Activated naive CD8-positive, alpha-beta T cell treated with anti-CD3 and anti-CD28 coated beads for 36 hours (primary cell): ENCODE results near the gene SLC66A2. TPM values are rescaled to one million over a fixed set of nuclear protein-coding genes. Genes with fewer than 3 reads are reported as not detected.

Source experiments
- DNase-seq: peaks from one replicate; pipeline ENCODE4 v3.0.0; 2021
- H3K27ac Mint-ChIP-seq: one replicate; pipeline ENCODE4 v1.8.0; 2022; ENCODE audit warnings: mild to moderate bottlenecking, moderate library complexity, mixed read lengths
- H3K27me3 Mint-ChIP-seq: one replicate; pipeline ENCODE4 v1.8.0; 2022; ENCODE audit warnings: mild to moderate bottlenecking, mixed read lengths
- H3K36me3 Mint-ChIP-seq: one replicate; pipeline ENCODE4 v1.8.0; 2021; ENCODE audit warnings: mild to moderate bottlenecking, mixed read lengths
- H3K4me1 Mint-ChIP-seq: one replicate; pipeline ENCODE4 v1.8.0; 2021; ENCODE audit warnings: mixed read lengths
- H3K4me3 Mint-ChIP-seq: one replicate; pipeline ENCODE4 v1.8.0; 2022; ENCODE audit warnings: mild to moderate bottlenecking, moderate library complexity, mixed read lengths
- H3K9me3 Mint-ChIP-seq: one replicate; pipeline ENCODE4 v1.8.0; 2022; ENCODE audit warnings: mixed read lengths
- total RNA-seq, 2 experiments: library from RNA; stranded (reverse); gene quantifications; one replicate each; pipeline ENCODE4 v1.2.3, GENCODE V29; 2021

Gene SLC66A2
- total RNA-seq, 2 experiments from 2014 or later, result 30.0 to 30.2 TPM

GRCh38 chr18:79863161-79864005, 88.1 kb downstream of the SLC66A2 start:
- Mint-ChIP-seq H3K36me3 (no peaks in the 10 kb centered on the region), H3K9me3 (peaks cover 10% of the 10 kb centered on the region), H3K27ac (no peak overlapping the region), H3K4me1 (no peaks in the 10 kb centered on the region), H3K27me3 (peaks cover 7% of the 10 kb centered on the region), H3K4me3 (no peak overlapping the region)
- no peak for DNase-seq

DNA sequence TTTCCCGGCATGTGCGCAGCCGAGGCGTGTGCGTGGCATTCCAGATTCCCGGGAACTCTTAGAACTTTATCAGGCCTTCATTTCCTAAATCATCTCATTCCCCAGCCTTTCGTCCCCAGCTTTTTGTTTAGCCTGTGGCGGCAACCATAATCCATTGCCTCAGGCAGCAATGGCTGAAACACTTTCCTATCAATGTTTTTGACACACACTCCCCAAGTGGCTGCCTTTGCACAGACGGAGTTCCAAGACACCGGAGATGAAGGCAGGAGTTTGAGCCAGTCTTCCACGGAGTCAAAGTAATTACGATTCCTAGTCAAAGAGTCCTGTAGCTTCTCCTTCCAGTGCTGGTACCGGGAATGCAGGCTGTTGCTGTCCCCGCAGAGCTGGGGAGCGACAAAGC, 88.9 kb downstream of the SLC66A2 start:
- no peak for DNase-seq
- H3K4me1 Mint-ChIP-seq, result no peaks in the 10 kb centered on the region
- no peak overlapping the region for H3K27ac Mint-ChIP-seq
- no peak overlapping the region for H3K4me3 Mint-ChIP-seq
- peaks cover 7% of the 10 kb centered on the region for H3K27me3 Mint-ChIP-seq
- peaks cover 10% of the 10 kb centered on the region for H3K9me3 Mint-ChIP-seq
- H3K36me3 Mint-ChIP-seq, result no peaks in the 10 kb centered on the region

DNA sequence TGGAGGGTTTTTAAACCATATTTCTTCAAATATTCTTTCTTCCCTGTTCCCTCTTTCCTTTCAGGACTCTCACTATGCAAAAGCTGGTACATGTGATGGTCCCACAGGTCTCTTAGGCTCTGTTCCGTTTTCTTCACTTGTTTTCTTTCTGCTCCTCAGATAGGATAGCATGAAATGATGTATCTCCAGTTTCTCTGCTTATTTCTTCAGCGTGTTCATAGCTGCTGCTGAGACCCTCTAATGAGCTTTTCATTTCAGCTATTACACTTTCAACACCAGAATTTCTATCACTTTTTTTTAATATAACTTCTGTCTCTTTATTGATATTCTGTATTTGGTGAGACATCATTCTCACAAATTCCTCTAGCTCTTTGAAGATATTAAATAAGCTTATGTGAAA, 89.8 kb downstream of the SLC66A2 start:
- no peak for DNase-seq
- Mint-ChIP-seq H3K36me3 (no peaks in the 10 kb centered on the region), H3K9me3 (peaks cover 10% of the 10 kb centered on the region), H3K4me3 (no peak overlapping the region), H3K4me1 (no peaks in the 10 kb centered on the region), H3K27me3 (peaks cover 7% of the 10 kb centered on the region), H3K27ac (no peak overlapping the region)

DNA sequence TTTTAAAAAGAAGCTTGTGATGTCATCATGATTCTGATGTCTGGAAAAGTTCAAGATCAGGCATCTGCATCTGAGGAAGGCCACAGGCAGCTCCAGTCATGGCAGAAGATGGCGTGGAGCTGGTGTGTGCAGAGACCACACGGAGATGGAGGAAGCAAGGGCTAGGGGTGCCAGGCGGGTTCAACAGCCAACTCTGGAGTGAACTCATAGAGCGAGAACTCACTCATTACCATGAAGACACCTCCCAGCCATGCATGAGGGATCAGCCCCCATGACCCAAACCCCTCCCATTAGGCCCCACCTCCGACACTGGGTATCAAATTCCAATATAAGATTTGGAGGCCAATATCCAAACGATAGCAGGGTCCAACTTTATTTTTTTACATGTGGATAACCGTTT, 92.1 kb downstream of the SLC66A2 start:
- no peaks in the 10 kb centered on the region for H3K36me3 Mint-ChIP-seq
- H3K4me3 Mint-ChIP-seq, result no peak overlapping the region
- no peak for DNase-seq
- no peak overlapping the region for H3K27ac Mint-ChIP-seq
- H3K27me3 Mint-ChIP-seq, result peaks cover 7% of the 10 kb centered on the region
- peaks cover 1% of the 10 kb centered on the region for H3K4me1 Mint-ChIP-seq
- peaks cover 10% of the 10 kb centered on the region for H3K9me3 Mint-ChIP-seq

GRCh38 chr18:79857082-79857671, 94.3 kb downstream of the SLC66A2 start:
- H3K27me3 Mint-ChIP-seq, result peaks cover 11% of the 10 kb centered on the region

DNA sequence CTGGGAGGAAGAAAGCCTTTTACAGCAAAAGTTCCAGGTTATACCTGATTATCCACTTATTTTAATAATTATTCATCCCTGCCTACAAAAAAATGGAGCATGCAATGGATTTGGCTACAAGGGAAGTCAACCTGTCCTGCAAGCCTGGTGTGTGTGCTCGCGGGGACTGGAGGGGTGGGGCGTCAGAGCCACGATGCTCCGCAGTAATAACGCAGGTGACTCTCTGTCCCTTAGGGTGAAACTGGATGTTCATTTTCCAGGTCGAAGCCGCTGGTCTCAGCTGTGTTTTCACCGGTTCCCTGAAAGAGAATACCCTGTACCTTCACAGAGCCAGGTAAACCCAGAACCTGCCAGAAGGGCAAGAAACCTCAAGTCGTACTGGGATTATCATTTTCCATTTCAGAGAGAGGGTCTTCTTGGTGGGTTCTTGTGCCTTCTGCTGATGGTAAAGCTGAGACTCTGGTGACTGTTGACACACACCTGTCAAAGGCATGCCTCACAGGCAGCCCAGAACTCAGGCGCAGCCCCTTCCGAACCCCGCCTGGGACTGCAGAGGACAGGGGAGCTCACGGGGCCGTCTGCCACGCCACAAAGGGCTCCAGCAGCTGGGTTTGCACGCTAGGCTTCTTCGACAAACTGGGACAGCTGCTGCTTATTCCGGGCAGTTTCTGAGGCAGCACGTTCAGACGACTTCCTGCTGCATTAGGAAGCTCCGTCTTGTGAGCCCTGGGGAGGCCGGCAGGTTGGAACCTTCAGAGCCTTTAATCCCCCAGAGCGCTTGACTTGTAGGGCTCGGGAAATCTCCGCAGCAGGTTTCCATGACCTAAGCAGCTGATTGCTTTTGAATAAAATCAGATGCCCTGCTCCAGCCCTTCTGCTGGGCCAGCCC, 95.1 kb downstream of the SLC66A2 start:
- Mint-ChIP-seq H3K36me3 (no peaks in the 10 kb centered on the region), H3K4me1 (peaks cover 1% of the 10 kb centered on the region), H3K27ac (no peak overlapping the region), H3K4me3 (no peak overlapping the region), H3K9me3 (peaks cover 1% of the 10 kb centered on the region), H3K27me3 (peaks cover 4% of the 10 kb centered on the region)
- peak; percentile 23 for DNase-seq

More at GRCh38 chr18:79857082-79857671, 94.3 kb downstream of the SLC66A2 start:
- Mint-ChIP-seq H3K4me1 (peaks cover 1% of the 10 kb centered on the region), H3K36me3 (no peaks in the 10 kb centered on the region), H3K4me3 (no peak overlapping the region), H3K9me3 (peaks cover 8% of the 10 kb centered on the region), H3K27ac (no peak overlapping the region)
- no peak for DNase-seq

- Mint-ChIP-seq H3K27ac (no peak overlapping the region), H3K4me1 (peaks cover 1% of the 10 kb centered on the region), H3K27me3 (peaks cover 4% of the 10 kb centered on the region), H3K4me3 (no peak overlapping the region), H3K9me3 (no peaks in the 10 kb centered on the region), H3K36me3 (no peaks in the 10 kb centered on the region)
- no peak for DNase-seq
Observed at GRCh38 chr18:79855147-79855933, 96.1 kb downstream of the SLC66A2 start.

DNA sequence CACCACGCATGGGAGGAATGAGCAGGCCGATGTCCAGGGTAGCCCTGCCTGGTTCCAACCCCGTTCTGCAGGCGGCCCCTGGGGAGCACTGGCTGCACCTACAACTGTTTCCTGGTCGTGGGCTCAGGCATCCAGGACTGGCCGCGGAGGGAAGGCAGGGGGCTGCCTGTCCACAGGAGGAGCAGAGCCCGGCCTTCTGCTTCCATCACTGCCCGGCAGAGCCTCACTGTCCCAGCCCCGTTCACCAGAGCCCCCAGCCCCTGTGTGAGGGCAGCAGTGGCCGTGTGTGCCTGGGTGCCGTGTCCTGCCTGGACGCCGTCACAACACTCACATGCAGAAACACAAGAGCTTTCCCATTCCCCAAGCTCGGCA, 97.5 kb downstream of the SLC66A2 start:
- no peak for DNase-seq
- no peak overlapping the region for H3K4me3 Mint-ChIP-seq
- H3K27me3 Mint-ChIP-seq, result peaks cover 4% of the 10 kb centered on the region
- H3K36me3 Mint-ChIP-seq, result no peaks in the 10 kb centered on the region
- peaks cover 1% of the 10 kb centered on the region for H3K4me1 Mint-ChIP-seq
- H3K27ac Mint-ChIP-seq, result no peak overlapping the region
- no peaks in the 10 kb centered on the region for H3K9me3 Mint-ChIP-seq

DNA sequence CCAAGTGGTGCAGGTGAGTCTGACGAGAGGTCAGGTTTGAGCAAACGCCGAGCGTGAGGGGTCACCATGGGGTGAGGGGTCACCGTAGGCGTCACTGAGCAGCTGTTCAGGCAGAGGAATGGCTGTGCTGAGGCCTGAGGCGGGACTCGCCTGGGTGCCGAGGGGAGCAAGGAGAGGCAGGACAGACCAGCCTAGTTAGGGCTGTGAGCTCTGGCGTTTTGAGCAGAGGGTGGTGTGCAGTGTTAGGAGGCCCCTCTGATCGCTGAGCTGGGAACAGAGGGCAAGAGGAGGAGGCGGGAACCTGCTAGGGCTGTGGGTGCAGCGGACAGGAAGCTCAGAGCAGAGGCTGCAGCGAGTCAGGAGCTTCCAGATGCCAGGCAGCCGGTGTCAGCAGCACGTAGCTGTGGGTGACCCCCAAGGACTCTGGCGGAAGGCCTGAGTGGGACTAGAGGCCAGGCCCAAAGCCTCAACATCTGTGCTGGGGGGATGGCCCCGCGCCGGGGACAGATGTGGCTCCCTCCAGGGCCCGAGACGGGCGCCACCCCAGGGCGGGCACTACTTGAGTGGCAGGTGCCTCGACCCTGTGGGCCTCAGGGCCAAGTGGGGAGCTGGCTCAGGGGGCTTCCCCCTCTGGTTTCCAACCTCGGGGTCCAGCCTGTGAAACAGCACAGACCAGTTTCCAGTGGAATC, 98.0 kb downstream of the SLC66A2 start:
- peaks cover 4% of the 10 kb centered on the region for H3K27me3 Mint-ChIP-seq
- no peak for DNase-seq
- H3K9me3 Mint-ChIP-seq, result no peaks in the 10 kb centered on the region
- H3K27ac Mint-ChIP-seq, result no peak overlapping the region
- H3K36me3 Mint-ChIP-seq, result no peaks in the 10 kb centered on the region
- peaks cover 1% of the 10 kb centered on the region for H3K4me1 Mint-ChIP-seq
- no peak overlapping the region for H3K4me3 Mint-ChIP-seq

GRCh38 chr18:79852561-79853302, 98.7 kb downstream of the SLC66A2 start:
- H3K4me1 Mint-ChIP-seq, result peaks cover 1% of the 10 kb centered on the region
- no peaks in the 10 kb centered on the region for H3K36me3 Mint-ChIP-seq
- no peak overlapping the region for H3K4me3 Mint-ChIP-seq
- H3K27ac Mint-ChIP-seq, result no peak overlapping the region
- no peak for DNase-seq
- H3K9me3 Mint-ChIP-seq, result no peaks in the 10 kb centered on the region
- peaks cover 4% of the 10 kb centered on the region for H3K27me3 Mint-ChIP-seq

Other genes starting within 250 kb of the SLC66A2 start
- not detected for gene KCNG2, start 153.7 kb downstream of the SLC66A2 start, total RNA-seq
- 10 to 100 TPM; 11.2 to 14.5 TPM for gene HSBP1L1, start 13.0 kb upstream of the SLC66A2 start, total RNA-seq
- 100 to 1,000 TPM; 230 to 241 TPM for gene TXNL4A, start 36.9 kb upstream of the SLC66A2 start, total RNA-seq
- gene RBFA, start 82.8 kb upstream of the SLC66A2 start, total RNA-seq, result 10 to 100 TPM; 53.0 to 54.8 TPM
- 10 to 100 TPM; 34.7 to 34.8 TPM for gene ADNP2, start 157.6 kb upstream of the SLC66A2 start, total RNA-seq